Effector CD8-positive, alpha-beta T cell (primary cell): ENCODE measurements around the gene FRYL.

ENCODE experiments used
- DNase-seq: peaks from one replicate; lab custom pipeline; 2025; lab: John Stamatoyannopoulos, UW

The FRYL gene

GRCh38 chr4:48557478-48557877 lies 222.6 kb downstream of the FRYL start:
- no peak for DNase-seq

- no peak for DNase-seq
Observed at GRCh38 chr4:48556268-48556667, 223.8 kb downstream of the FRYL start.

- DNase-seq, result no peak
Observed at GRCh38 chr4:48554606-48555005, 225.5 kb downstream of the FRYL start.

GRCh38 chr4:48553720-48554119 lies 226.4 kb downstream of the FRYL start:
- no peak for DNase-seq

- no peak for DNase-seq
Observed at GRCh38 chr4:48546336-48546735, 233.7 kb downstream of the FRYL start.

- DNase-seq, result no peak
Observed at GRCh38 chr4:48543796-48544195, 236.3 kb downstream of the FRYL start.

GRCh38 chr4:48542888-48543287 lies 237.2 kb downstream of the FRYL start:
- DNase-seq, result no peak

GRCh38 chr4:48539597-48539996 lies 240.5 kb downstream of the FRYL start:
- no peak for DNase-seq

- DNase-seq, result no peak
Observed at GRCh38 chr4:48538358-48538757, 241.7 kb downstream of the FRYL start.

GRCh38 chr4:48526406-48526805 lies 253.7 kb downstream of the FRYL start:
- DNase-seq, result no peak

GRCh38 chr4:48518143-48518542 lies 261.9 kb downstream of the FRYL start:
- no peak for DNase-seq

- DNase-seq, result no peak
Observed at GRCh38 chr4:48509543-48509942, 270.5 kb downstream of the FRYL start.

- DNase-seq, result no peak
Observed at GRCh38 chr4:48506716-48507115, 273.4 kb downstream of the FRYL start.

- no peak for DNase-seq
Observed at GRCh38 chr4:48504352-48504751, 275.7 kb downstream of the FRYL start.

GRCh38 chr4:48504026-48504330 lies 276.1 kb downstream of the FRYL start:
- DNase-seq, result no peak

- DNase-seq, result no peak
Observed at GRCh38 chr4:48503233-48504025, 276.6 kb downstream of the FRYL start.

- no peak for DNase-seq
Observed at GRCh38 chr4:48499551-48500066, 280.5 kb downstream of the FRYL start.

GRCh38 chr4:48498895-48499294 lies 281.2 kb downstream of the FRYL start:
- no peak for DNase-seq

- no peak for DNase-seq
Observed at GRCh38 chr4:48495941-48496340, 284.1 kb downstream of the FRYL start.

GRCh38 chr4:48493452-48494100 lies 286.5 kb downstream of the FRYL start:
- DNase-seq, result no peak

- no peak for DNase-seq
Observed at GRCh38 chr4:48491514-48492176, 288.4 kb downstream of the FRYL start.

GRCh38 chr4:48490680-48491513 lies 289.2 kb downstream of the FRYL start:
- no peak for DNase-seq
